Measurements from ENCODE around the gene ERN1. TPM values are rescaled to one million over a fixed set of nuclear protein-coding genes. Genes with fewer than 3 reads are reported as not detected.

ERN1 gene
- total RNA-seq, 1 donor from 2014 or later, result 14.9 TPM

DNA sequence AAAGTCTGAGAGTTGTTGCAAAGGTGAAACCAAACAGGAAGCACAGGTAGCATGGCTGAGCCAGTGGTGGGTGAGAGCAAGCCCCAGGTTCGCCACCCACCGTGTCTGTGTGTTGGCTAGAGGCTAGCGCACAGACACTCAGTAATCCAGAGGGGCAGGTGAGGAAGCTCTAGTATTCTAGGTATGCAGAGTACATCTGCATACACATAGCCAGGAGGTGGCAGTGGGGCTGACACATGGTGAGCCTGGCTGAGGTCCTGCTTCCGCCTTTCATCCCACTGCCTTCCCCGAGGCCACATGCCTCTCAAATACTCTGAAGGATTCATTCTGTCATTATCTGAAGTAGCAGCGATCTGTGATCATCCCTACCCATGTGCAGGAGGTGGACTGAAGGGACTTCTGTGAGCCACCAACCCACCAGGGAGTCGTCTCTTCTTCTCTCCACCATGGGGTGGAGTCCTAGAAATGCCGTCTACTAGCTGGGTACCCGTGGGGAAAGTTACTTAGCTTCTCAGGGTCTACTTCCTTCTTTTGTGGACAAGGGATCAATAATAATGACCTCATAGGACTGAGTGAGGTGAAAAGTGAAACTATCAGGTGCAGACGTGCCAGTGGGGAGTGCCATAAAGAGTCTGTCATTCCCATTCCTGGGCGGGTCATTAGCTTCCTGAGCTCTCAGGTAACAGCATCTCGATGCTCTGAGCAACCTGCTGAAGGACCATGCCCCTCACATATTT lies 73.5 kb downstream of the ERN1 start:
- Mint-ChIP-seq H3K27me3 (ENCODE audit: low read depth) (no peaks in the 10 kb centered on the region), H3K9me3 (ENCODE audit: low read depth) (no peaks in the 10 kb centered on the region), H3K4me3 (ENCODE audit: unreplicated experiment) (no peak overlapping the region), H3K27ac (ENCODE audit: unreplicated experiment) (no peak overlapping the region), H3K36me3 (ENCODE audit: low read depth) (peaks cover 47% of the 10 kb centered on the region), H3K4me1 (ENCODE audit: low read depth) (peaks cover 6% of the 10 kb centered on the region)
- no peak for DNase-seq (ENCODE audit: low spot score)
- TF ChIP-seq, protein P1, sequence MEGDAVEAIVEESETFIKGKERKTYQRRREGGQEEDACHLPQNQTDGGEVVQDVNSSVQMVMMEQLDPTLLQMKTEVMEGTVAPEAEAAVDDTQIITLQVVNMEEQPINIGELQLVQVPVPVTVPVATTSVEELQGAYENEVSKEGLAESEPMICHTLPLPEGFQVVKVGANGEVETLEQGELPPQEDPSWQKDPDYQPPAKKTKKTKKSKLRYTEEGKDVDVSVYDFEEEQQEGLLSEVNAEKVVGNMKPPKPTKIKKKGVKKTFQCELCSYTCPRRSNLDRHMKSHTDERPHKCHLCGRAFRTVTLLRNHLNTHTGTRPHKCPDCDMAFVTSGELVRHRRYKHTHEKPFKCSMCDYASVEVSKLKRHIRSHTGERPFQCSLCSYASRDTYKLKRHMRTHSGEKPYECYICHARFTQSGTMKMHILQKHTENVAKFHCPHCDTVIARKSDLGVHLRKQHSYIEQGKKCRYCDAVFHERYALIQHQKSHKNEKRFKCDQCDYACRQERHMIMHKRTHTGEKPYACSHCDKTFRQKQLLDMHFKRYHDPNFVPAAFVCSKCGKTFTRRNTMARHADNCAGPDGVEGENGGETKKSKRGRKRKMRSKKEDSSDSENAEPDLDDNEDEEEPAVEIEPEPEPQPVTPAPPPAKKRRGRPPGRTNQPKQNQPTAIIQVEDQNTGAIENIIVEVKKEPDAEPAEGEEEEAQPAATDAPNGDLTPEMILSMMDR (IDR thresholded peaks at IDR 0.05), result no peak

DNA sequence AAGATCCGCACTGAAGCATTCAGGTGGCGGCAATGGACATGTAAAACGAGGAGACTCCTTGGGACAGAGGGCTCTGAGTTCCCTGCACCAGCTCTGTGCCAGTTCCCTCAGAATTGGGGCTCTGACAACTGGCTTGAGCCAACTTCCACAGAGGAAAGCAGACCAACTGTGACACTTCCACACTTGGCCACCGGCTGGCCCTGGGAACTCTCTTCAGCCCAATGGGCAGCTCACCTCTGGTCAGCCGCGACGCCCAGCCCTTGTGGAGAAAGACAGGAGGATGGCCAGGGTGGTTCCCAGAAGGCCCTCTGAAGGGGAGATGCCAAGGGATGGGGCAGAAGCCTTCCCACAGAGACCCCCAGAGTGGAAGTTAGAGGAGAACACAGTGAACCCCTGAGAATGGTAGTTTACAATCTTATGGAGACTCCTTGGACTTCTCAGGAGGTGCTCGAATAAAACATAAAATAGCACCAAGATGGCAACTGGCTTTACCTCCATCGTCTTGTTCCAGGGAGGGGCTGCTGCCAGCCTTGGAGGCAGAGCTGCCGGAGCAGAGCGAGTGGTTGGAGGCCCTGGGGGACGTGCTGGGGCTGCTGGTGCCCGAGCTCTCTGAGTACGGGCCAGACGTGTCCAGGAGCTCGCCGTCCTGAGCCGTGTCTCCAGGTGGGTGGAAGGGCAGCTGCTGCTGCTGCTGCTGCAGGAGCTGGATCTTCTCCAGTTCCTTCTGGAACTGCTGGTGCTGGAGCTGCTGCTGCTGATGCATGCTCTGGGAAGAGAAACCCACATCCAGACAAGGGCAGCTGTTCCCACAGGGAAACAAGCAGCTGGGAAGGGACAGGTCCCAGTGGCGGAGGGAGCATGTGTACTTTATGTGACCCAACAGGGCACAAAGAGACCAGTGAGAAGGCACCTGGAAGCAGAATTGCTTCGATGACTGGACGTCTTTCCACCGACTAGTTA lies 74.5 kb downstream of the ERN1 start:
- Mint-ChIP-seq H3K9me3 (ENCODE audit: low read depth) (no peaks in the 10 kb centered on the region), H3K27me3 (ENCODE audit: low read depth) (no peaks in the 10 kb centered on the region), H3K36me3 (ENCODE audit: low read depth) (peaks cover 52% of the 10 kb centered on the region), H3K4me1 (ENCODE audit: low read depth) (peaks cover 6% of the 10 kb centered on the region), H3K27ac (ENCODE audit: unreplicated experiment) (no peak overlapping the region), H3K4me3 (ENCODE audit: unreplicated experiment) (no peak overlapping the region)
- TF ChIP-seq, protein P1 (IDR thresholded peaks at IDR 0.05), result no peak
- DNase-seq (ENCODE audit: low spot score), result no peak

DNA sequence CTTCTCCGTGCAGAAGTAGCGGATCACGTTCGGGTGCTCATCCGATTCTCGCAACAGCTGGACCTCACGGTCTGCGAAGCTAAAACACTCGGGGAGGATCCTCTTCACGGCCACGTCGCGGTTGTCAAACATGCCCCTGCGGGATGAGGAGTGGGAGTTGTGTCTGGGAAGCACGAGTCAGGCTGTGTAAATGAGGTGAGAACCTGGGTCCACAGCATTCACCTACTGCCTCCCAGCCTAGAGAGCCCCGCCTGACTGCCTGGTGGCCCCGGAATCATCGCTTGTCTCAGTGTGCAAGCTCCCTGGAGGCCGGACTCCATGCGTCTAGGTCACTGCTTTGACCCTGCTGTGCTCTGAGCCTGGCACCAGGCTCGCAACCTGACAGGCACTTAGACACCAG lies 75.6 kb downstream of the ERN1 start:
- DNase-seq (ENCODE audit: low spot score), result no peak
- peaks cover 50% of the 10 kb centered on the region for H3K36me3 Mint-ChIP-seq (ENCODE audit: low read depth)
- TF ChIP-seq, protein P1 (IDR thresholded peaks at IDR 0.05), result no peak
- H3K27ac Mint-ChIP-seq (ENCODE audit: unreplicated experiment), result no peak overlapping the region
- H3K9me3 Mint-ChIP-seq (ENCODE audit: low read depth), result no peaks in the 10 kb centered on the region
- peaks cover 6% of the 10 kb centered on the region for H3K4me1 Mint-ChIP-seq (ENCODE audit: low read depth)
- no peaks in the 10 kb centered on the region for H3K27me3 Mint-ChIP-seq (ENCODE audit: low read depth)
- H3K4me3 Mint-ChIP-seq (ENCODE audit: unreplicated experiment), result no peak overlapping the region

DNA sequence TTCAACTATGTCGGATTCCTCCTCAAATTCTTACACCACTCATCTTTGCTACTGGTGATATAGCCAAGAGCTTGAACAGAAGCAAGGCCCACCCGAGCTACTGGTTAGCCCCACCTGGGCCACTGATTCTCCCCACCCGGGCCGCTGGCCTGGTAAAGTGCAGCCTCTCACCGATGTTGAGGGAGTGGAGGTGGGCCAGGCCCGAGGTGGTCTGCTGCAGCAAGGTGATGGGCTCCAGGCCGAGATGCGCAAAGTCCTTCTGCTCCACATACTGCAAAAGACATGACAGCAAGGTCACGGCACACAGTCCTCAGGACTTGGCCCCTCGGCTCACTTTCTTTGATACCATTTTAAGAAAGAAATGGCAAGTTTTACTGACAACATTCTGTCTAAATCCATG lies 76.8 kb downstream of the ERN1 start:
- Mint-ChIP-seq H3K27me3 (ENCODE audit: low read depth) (no peaks in the 10 kb centered on the region), H3K4me1 (ENCODE audit: low read depth) (no peaks in the 10 kb centered on the region), H3K36me3 (ENCODE audit: low read depth) (peaks cover 48% of the 10 kb centered on the region), H3K4me3 (ENCODE audit: unreplicated experiment) (no peak overlapping the region), H3K27ac (ENCODE audit: unreplicated experiment) (no peak overlapping the region), H3K9me3 (ENCODE audit: low read depth) (no peaks in the 10 kb centered on the region)
- DNase-seq (ENCODE audit: low spot score), result no peak
- TF ChIP-seq, protein P1 (IDR thresholded peaks at IDR 0.05), result no peak

GRCh38 chr17:64051153-64051552 lies 78.8 kb downstream of the ERN1 start:
- DNase-seq (ENCODE audit: low spot score), result no peak

More at GRCh38 chr17:64051153-64051552, 78.8 kb downstream of the ERN1 start:
- H3K4me3 Mint-ChIP-seq (ENCODE audit: unreplicated experiment), result no peak overlapping the region
- no peaks in the 10 kb centered on the region for H3K9me3 Mint-ChIP-seq (ENCODE audit: low read depth)
- H3K27me3 Mint-ChIP-seq (ENCODE audit: low read depth), result no peaks in the 10 kb centered on the region
- peaks cover 53% of the 10 kb centered on the region for H3K36me3 Mint-ChIP-seq (ENCODE audit: low read depth)
- TF ChIP-seq, protein P1 (IDR thresholded peaks at IDR 0.05), result no peak
- H3K27ac Mint-ChIP-seq (ENCODE audit: unreplicated experiment), result no peak overlapping the region
- no peaks in the 10 kb centered on the region for H3K4me1 Mint-ChIP-seq (ENCODE audit: low read depth)
